Fibroblast of skin of scalp (primary cell): ENCODE results near the gene MCF2.

Source experiments
- DNase-seq: peaks from one replicate; pipeline ENCODE4 v3.0.0-alpha.2; 2013

MCF2 gene

GRCh38 chrX:139585613-139586012 is 122.4 kb downstream of the MCF2 start:
- DNase-seq = no peak

GRCh38 chrX:139581068-139581467 is 126.9 kb downstream of the MCF2 start:
- no peak for DNase-seq

GRCh38 chrX:139566981-139567380 is 141.0 kb downstream of the MCF2 start:
- DNase-seq = no peak

GRCh38 chrX:139563251-139563650 is 144.7 kb downstream of the MCF2 start:
- no peak for DNase-seq

- peak; percentile 30 for DNase-seq
These were observed 147.7 kb downstream of the MCF2 start for GRCh38 chrX:139560221-139560620.

GRCh38 chrX:139559383-139560042 is 148.5 kb downstream of the MCF2 start:
- peak; percentile 55 for DNase-seq

- no peak for DNase-seq
These were observed 152.8 kb downstream of the MCF2 start for GRCh38 chrX:139554991-139555675.

GRCh38 chrX:139554376-139554775 is 153.6 kb downstream of the MCF2 start:
- DNase-seq = no peak

GRCh38 chrX:139544591-139544990 is 163.4 kb downstream of the MCF2 start:
- no peak for DNase-seq

- DNase-seq = no peak
These were observed 164.0 kb downstream of the MCF2 start for GRCh38 chrX:139543920-139544319.

- DNase-seq = no peak
These were observed 165.3 kb downstream of the MCF2 start for GRCh38 chrX:139542652-139543051.

- no peak for DNase-seq
These were observed 168.8 kb downstream of the MCF2 start for GRCh38 chrX:139538907-139539790.

GRCh38 chrX:139533444-139533843 is 174.5 kb downstream of the MCF2 start:
- DNase-seq = no peak

GRCh38 chrX:139532834-139533233 is 175.1 kb downstream of the MCF2 start:
- no peak for DNase-seq
